CD4-positive, alpha-beta T cell (primary cell): ENCODE data around the gene ASIC4. TPM values are rescaled to one million over a fixed set of nuclear protein-coding genes. Genes with fewer than 3 reads are reported as not detected.

Source experiments
- ATAC-seq: fragments of 200-7000 bp; cut with Tn5 transposase; one replicate; pipeline ENCODE4 v1.10.0; 2022; ENCODE audit warnings: mild to moderate bottlenecking; ENCODE audit not compliant: poor library complexity
- CTCF ChIA-PET: fragments of 350-600 bp; sonication (Branson Sonifier 250); formaldehyde crosslinking; loops from one replicate; lab custom pipeline; 2021; ENCODE audit warnings: antibody characterized with exemption, inconsistent platforms; lab: Charles Lee
- POLR2A ChIA-PET: fragments of 350-600 bp; sonication (Branson Sonifier 250); formaldehyde crosslinking; loops from one replicate; lab custom pipeline; 2021; ENCODE audit warnings: antibody characterized with exemption, inconsistent platforms; lab: Charles Lee
- DNase-seq, 14 experiments: peaks; one replicate each; pipeline ENCODE4 v3.0.0-alpha.2; 2013 to 2020; ENCODE audit warnings: mixed read lengths in 2 of 14
- H3K27ac ChIP-seq, 2 donors: one replicate each; pipeline versions ENCODE4 v1.5.1 to v1.7.0; 2013; ENCODE audit warnings: low read length in 2 of 2, low read depth in 1 of 2, mild to moderate bottlenecking in 1 of 2
- H3K27me3 ChIP-seq, 2 experiments: 1 replicate in 1 of 2; 2 replicates in 1 of 2; pipeline versions ENCODE4 v1.6.1 to v1.7.0; 2013; ENCODE audit warnings: low read length in 2 of 2, control low read depth in 1 of 2, mild to moderate bottlenecking in 1 of 2, moderate library complexity in 1 of 2; ENCODE audit not compliant: insufficient read depth in 2 of 2, control insufficient read depth in 1 of 2
- H3K36me3 ChIP-seq: one replicate; pipeline ENCODE4 v1.6.1; 2013; ENCODE audit warnings: low read length, control low read depth; ENCODE audit not compliant: insufficient read depth
- H3K4me1 ChIP-seq: one replicate; pipeline ENCODE4 v1.6.1; 2013; ENCODE audit warnings: low read length, control low read depth; ENCODE audit not compliant: insufficient read depth
- H3K4me3 ChIP-seq: one replicate; pipeline ENCODE4 v1.5.1; 2013; ENCODE audit warnings: mild to moderate bottlenecking, low read length, moderate library complexity
- H3K9me3 ChIP-seq, 2 experiments: 1 replicate in 1 of 2; 2 replicates in 1 of 2; pipeline versions ENCODE4 v1.6.1 to v1.7.0; 2013; ENCODE audit warnings: low read length in 2 of 2, mild to moderate bottlenecking in 2 of 2, control low read depth in 1 of 2, moderate library complexity in 1 of 2; ENCODE audit not compliant: control insufficient read depth in 1 of 2, insufficient read depth in 1 of 2
- H3K27ac Mint-ChIP-seq: one replicate; pipeline ENCODE4 v1.8.0; 2020; ENCODE audit warnings: mixed read lengths
- H3K27me3 Mint-ChIP-seq: one replicate; pipeline ENCODE4 v1.8.0; 2021; ENCODE audit warnings: mixed read lengths
- H3K36me3 Mint-ChIP-seq: one replicate; pipeline ENCODE4 v1.8.0; 2021; ENCODE audit warnings: low read depth, mixed read lengths
- H3K4me1 Mint-ChIP-seq: one replicate; pipeline ENCODE4 v1.8.0; 2021; ENCODE audit warnings: low read depth, mixed read lengths
- H3K4me3 Mint-ChIP-seq: one replicate; pipeline ENCODE4 v1.8.0; 2020; ENCODE audit warnings: mild to moderate bottlenecking, mixed read lengths
- H3K9me3 Mint-ChIP-seq: one replicate; pipeline ENCODE4 v1.8.0; 2020; ENCODE audit warnings: mixed read lengths
- CTCF ChIP-seq: fragments of 200-600 bp; IDR thresholded peaks from one replicate; pipeline ENCODE4 v1.8.0; 2022; ENCODE audit warnings: antibody characterized with exemption, mild to moderate bottlenecking
- intact Hi-C, 2 experiments: fragments of 100-400 bp; cut with DNase I in 1 of 2; cut with micrococcal nuclease in 1 of 2; formaldehyde crosslinking; loops; one replicate each; pipeline versions ENCODE4 v1.15.1 to v1.9.0; 2023 to 2025; cut with DNase I, micrococcal nuclease
- total RNA-seq, 174 experiments: library from RNA in 2 of 174; stranded (reverse) in 2 of 174; gene quantifications; one replicate each; pipeline ENCODE4 v1.2.3 and lab custom pipeline; 2021 to 2026

Gene ASIC4
- total RNA-seq, 2 experiments from 2014 or later: 0.08 to 0.17 TPM

- Mint-ChIP-seq H3K27me3 (peaks cover 66% of the 10 kb centered on the region), H3K27ac (no peak overlapping the region), H3K9me3 (no peaks in the 10 kb centered on the region), H3K4me1 (peaks cover 6% of the 10 kb centered on the region), H3K36me3 (no peaks in the 10 kb centered on the region), H3K4me3 (no peak overlapping the region)
- intact Hi-C loops: no loop called here
- no peak for DNase-seq
- H3K4me1 ChIP-seq: peaks cover 16% of the 10 kb centered on the region
- TF ChIP-seq CTCF: no peak
- H3K9me3 ChIP-seq: peaks cover 0 to 14% of the 10 kb centered on the region in 2 experiments
- no peak overlapping the region for H3K4me3 ChIP-seq
- H3K36me3 ChIP-seq: no peaks in the 10 kb centered on the region
- no peak for ATAC-seq
- H3K27ac ChIP-seq: no peak overlapping the region
- H3K27me3 ChIP-seq: peaks cover 54 to 57% of the 10 kb centered on the region in 2 experiments
- ChIA-PET CTCF (no interaction called here), POLR2A (no interaction called here)
These were observed 26.0 kb upstream of the ASIC4 start for GRCh38 chr2:219488149-219488843.

- DNase-seq (no peak), ATAC-seq (no peak)
- H3K27ac Mint-ChIP-seq: no peak overlapping the region
- Histone ChIP-seq H3K27me3 (peaks cover 54 to 60% of the 10 kb centered on the region in 2 experiments), H3K4me1 (peaks cover 12% of the 10 kb centered on the region), H3K36me3 (no peaks in the 10 kb centered on the region), H3K27ac (no peak overlapping the region), H3K4me3 (no peak overlapping the region), H3K9me3 (peaks cover 0 to 14% of the 10 kb centered on the region in 2 experiments)
- H3K4me3 Mint-ChIP-seq: no peak overlapping the region
- intact Hi-C loops: no loop called here
- peaks cover 70% of the 10 kb centered on the region for H3K27me3 Mint-ChIP-seq
- TF ChIP-seq CTCF: no peak
- H3K9me3 Mint-ChIP-seq: no peaks in the 10 kb centered on the region
- peaks cover 6% of the 10 kb centered on the region for H3K4me1 Mint-ChIP-seq
- ChIA-PET CTCF (no interaction called here), POLR2A (no interaction called here)
- no peaks in the 10 kb centered on the region for H3K36me3 Mint-ChIP-seq
These were observed 25.5 kb upstream of the ASIC4 start for GRCh38 chr2:219488844-219489194.

- CTCF ChIA-PET: no interaction called here
- no peak overlapping the region for H3K27ac ChIP-seq
- Mint-ChIP-seq H3K27ac (no peak overlapping the region), H3K27me3 (peaks cover 70% of the 10 kb centered on the region), H3K9me3 (no peaks in the 10 kb centered on the region), H3K4me1 (peaks cover 6% of the 10 kb centered on the region), H3K4me3 (no peak overlapping the region), H3K36me3 (no peaks in the 10 kb centered on the region)
- intact Hi-C loops: no loop called here
- POLR2A ChIA-PET: no interaction called here
- DNase-seq (no peak), ATAC-seq (no peak)
- TF ChIP-seq CTCF: no peak
- H3K4me1 ChIP-seq: peaks cover 7% of the 10 kb centered on the region
- no peaks in the 10 kb centered on the region for H3K36me3 ChIP-seq
- H3K27me3 ChIP-seq: peaks cover 54 to 57% of the 10 kb centered on the region in 2 experiments
- H3K9me3 ChIP-seq: peaks cover 0 to 9% of the 10 kb centered on the region in 2 experiments
- H3K4me3 ChIP-seq: no peak overlapping the region
These were observed 25.0 kb upstream of the ASIC4 start for GRCh38 chr2:219489315-219489714.
